ENCODE measurements around the gene LACC1. TPM values are rescaled to one million over a fixed set of nuclear protein-coding genes. Genes with fewer than 3 reads are reported as not detected.
A peak's percentile ranks its signal among the peaks of the same experiment; 100 is the strongest.

Gene LACC1
- total and polyA plus RNA-seq, 10 of the 15 experiments (the other 5 are each of a cell fraction or from before 2014, with no cell fraction given), result 0.03 to 3.7 (median 3.0) TPM

GRCh38 chr13:43850873-43851272 lies 28.8 kb upstream of the LACC1 start:
- FAIRE-seq (no peak), ATAC-seq (no peak), DNase-seq (ENCODE audit: low read depth, low spot score) (no peak)
- TF ChIP-seq CHD4 (IDR thresholded peaks at IDR 0.05), result no peak
- 0 out of 2 replicates have a peak, but pooled peaks have one; percentile 37 for TF ChIP-seq CBX5 (IDR thresholded peaks at IDR 0.05; ENCODE audit: low read depth)
- no peak for TF ChIP-seq NFXL1 (IDR thresholded peaks at IDR 0.05; ENCODE audit: borderline replicate concordance)
- TF ChIP-seq BACH1 (IDR thresholded peaks at IDR 0.05; ENCODE audit: borderline replicate concordance), result no peak
- TF ChIP-seq RBBP5 (conservative IDR thresholded peaks at IDR 0.05), result no peak
- no peak for TF ChIP-seq ZNF592 (IDR thresholded peaks at IDR 0.05)
- TF ChIP-seq CHD1 (IDR thresholded peaks at IDR 0.05; ENCODE audit: low read depth, low read length), result no peak
- in situ Hi-C loops (cut with MboI) (no loop called here), intact Hi-C loops (cut with micrococcal nuclease; ENCODE audit: unreplicated experiment) (no loop called here)
- Histone ChIP-seq H3K9me3 (replicated peaks; ENCODE audit: control insufficient read depth, insufficient read depth, low read length) (peaks cover 3% of the 10 kb centered on the region; the same call in 2 of the 3 replicates), H3K27me3 (replicated peaks in 1 of 2; ENCODE audit: control insufficient read depth in 2 of 2, insufficient read depth in 2 of 2, low read length in 1 of 2) (no peaks in the 10 kb centered on the region), H3K36me3 (ENCODE audit: control insufficient read depth in 2 of 2, insufficient read depth in 2 of 2, low read length in 1 of 2) (no peaks in the 10 kb centered on the region), H4K20me1 (ENCODE audit: control insufficient read depth, insufficient read depth) (no peaks in the 10 kb centered on the region), H3K79me2 (ENCODE audit: control insufficient read depth, insufficient read depth, low read length) (no peaks in the 10 kb centered on the region), H3K27ac (ENCODE audit: control insufficient read depth, insufficient read depth) (no peak overlapping the region), H3K4me3 (no peak overlapping the region), H3K4me2 (ENCODE audit: control insufficient read depth, insufficient read depth) (no peak overlapping the region), H2AFZ (ENCODE audit: control insufficient read depth, low read depth, low read length) (no peak overlapping the region), H3K9ac (ENCODE audit: control insufficient read depth, insufficient read depth, low read length) (no peak overlapping the region), H3K4me1 (ENCODE audit: control insufficient read depth, insufficient read depth, low read length) (no peaks in the 10 kb centered on the region)
- WGBS (ENCODE audit: insufficient coverage, insufficient replicate concordance, low lambda C conversion rate, missing lambda C conversion rate), result 27% methylated on average over 1 of the region's 1 CpG
- ChIA-PET POLR2A (no interaction called here), RAD21 (ENCODE audit: unreplicated experiment) (no interaction called here), SMC1A (ENCODE audit: uncharacterized antibody, unreplicated experiment) (interaction anchor here (0.6 kb wide), 1 partner anchor 200 kb away, joined by 3 read pairs; no protein-coding TSS in a partner anchor), CTCF (no interaction called here)
- BruUV-seq (replicated peaks), result no TSS peak

All from GM12878 (cell line).